IPS-NIHi11 (cell line): Measurements from ENCODE around the gene GBGT1.

Source experiments
- DNase-seq: peaks from one replicate; pipeline ENCODE4 v3.0.0; 2012; ENCODE audit warnings: mixed read lengths, low spot score

GBGT1 gene

GRCh38 chr9:133125941-133126696 lies 37.6 kb downstream of the GBGT1 start:
- DNase-seq = no peak

GRCh38 chr9:133124907-133125275 lies 38.8 kb downstream of the GBGT1 start:
- DNase-seq = no peak

GRCh38 chr9:133124123-133124906 lies 39.4 kb downstream of the GBGT1 start:
- DNase-seq = no peak

GRCh38 chr9:133122935-133123611 lies 40.6 kb downstream of the GBGT1 start:
- DNase-seq = no peak

GRCh38 chr9:133122605-133122934 lies 41.1 kb downstream of the GBGT1 start:
- no peak for DNase-seq

GRCh38 chr9:133121915-133122550 lies 41.7 kb downstream of the GBGT1 start:
- DNase-seq = no peak

- peak; percentile 99 for DNase-seq
Measured at GRCh38 chr9:133121198-133121914, 42.4 kb downstream of the GBGT1 start, which contains the start of gene RALGDS. Gene RALGDS (minus strand): TSS chr9:133121240. CDS start chr9:133121154, 86 bp downstream.

GRCh38 chr9:133120501-133121197 lies 43.1 kb downstream of the GBGT1 start:
- no peak for DNase-seq

- DNase-seq = no peak
Measured at GRCh38 chr9:133119846-133120500, 43.7 kb downstream of the GBGT1 start.

GRCh38 chr9:133119103-133119845 lies 44.4 kb downstream of the GBGT1 start:
- DNase-seq = no peak

- DNase-seq = no peak
Measured at GRCh38 chr9:133118568-133118967, 45.1 kb downstream of the GBGT1 start.

GRCh38 chr9:133118179-133118520 lies 45.6 kb downstream of the GBGT1 start:
- DNase-seq = no peak

GRCh38 chr9:133117271-133118178 lies 46.2 kb downstream of the GBGT1 start:
- no peak for DNase-seq

GRCh38 chr9:133116346-133117231 lies 47.1 kb downstream of the GBGT1 start:
- DNase-seq = no peak

GRCh38 chr9:133115604-133116345 lies 47.9 kb downstream of the GBGT1 start:
- no peak for DNase-seq

- DNase-seq = no peak
Measured at GRCh38 chr9:133114886-133115603, 48.7 kb downstream of the GBGT1 start.
